Gastrocnemius medialis (tissue), 4 donors: ENCODE results near the gene UTP4.

Source experiments
- POLR2A ChIP-seq, 2 donors: fragments of 450-650 bp; IDR thresholded peaks; one replicate each; pipeline ENCODE4 v1.6.1; 2017; ENCODE audit warnings: antibody characterized with exemption in 2 of 2, mild to moderate bottlenecking in 2 of 2, moderate library complexity in 2 of 2
- TF ChIP-seq, protein P1 (sequence below), 5 experiments: fragments of 450-650 bp in 3 of 5; fragments of 200-600 bp in 2 of 5; sonication (generic) in 2 of 5; IDR thresholded peaks in 4 of 5; conservative IDR thresholded peaks in 1 of 5; 1 replicate in 4 of 5; 2 replicates in 1 of 5; pipeline ENCODE4 v1.5.1; 2016 to 2019; ENCODE audit warnings: antibody characterized with exemption in 5 of 5, mild to moderate bottlenecking in 3 of 5, moderate library complexity in 3 of 5

DNA sequence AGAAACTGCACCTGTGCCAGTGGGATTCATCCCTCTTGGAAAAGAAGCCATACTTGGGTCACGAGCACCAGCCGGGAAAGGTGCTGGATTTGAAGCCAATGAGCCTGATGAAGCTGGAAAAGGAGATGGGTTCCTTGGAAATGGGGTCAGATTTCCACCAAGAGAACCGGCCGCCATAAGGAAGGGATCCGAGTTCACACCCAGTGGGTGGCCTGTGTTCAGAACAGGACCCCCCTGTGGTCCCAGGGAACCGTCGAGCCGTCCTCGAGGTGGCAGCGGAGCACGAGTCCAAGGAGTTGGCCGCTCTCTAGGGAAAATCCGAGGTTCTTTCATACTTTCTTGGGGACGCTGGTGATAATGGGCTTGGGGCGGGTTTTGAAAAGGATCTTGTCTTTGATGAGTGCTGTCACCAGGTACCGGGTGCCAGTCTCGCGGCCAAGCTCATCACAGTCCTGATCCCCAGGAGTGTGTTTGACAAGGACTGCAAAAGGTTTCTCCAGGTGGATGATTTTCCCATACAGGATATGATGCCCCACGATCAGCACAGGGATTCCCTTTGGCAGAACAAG lies 12.3 kb upstream of the UTP4 start:
- TF ChIP-seq, protein P1, sequence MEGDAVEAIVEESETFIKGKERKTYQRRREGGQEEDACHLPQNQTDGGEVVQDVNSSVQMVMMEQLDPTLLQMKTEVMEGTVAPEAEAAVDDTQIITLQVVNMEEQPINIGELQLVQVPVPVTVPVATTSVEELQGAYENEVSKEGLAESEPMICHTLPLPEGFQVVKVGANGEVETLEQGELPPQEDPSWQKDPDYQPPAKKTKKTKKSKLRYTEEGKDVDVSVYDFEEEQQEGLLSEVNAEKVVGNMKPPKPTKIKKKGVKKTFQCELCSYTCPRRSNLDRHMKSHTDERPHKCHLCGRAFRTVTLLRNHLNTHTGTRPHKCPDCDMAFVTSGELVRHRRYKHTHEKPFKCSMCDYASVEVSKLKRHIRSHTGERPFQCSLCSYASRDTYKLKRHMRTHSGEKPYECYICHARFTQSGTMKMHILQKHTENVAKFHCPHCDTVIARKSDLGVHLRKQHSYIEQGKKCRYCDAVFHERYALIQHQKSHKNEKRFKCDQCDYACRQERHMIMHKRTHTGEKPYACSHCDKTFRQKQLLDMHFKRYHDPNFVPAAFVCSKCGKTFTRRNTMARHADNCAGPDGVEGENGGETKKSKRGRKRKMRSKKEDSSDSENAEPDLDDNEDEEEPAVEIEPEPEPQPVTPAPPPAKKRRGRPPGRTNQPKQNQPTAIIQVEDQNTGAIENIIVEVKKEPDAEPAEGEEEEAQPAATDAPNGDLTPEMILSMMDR (IDR thresholded peaks at IDR 0.05 in 4 of 5, conservative IDR thresholded peaks at IDR 0.05 in 1 of 5), result no peak
- TF ChIP-seq POLR2A (IDR thresholded peaks at IDR 0.05), result no peak
